Cardiac muscle cell (in vitro differentiated cells and primary cell): ENCODE measurements around the gene SLC9A4. TPM values are rescaled to one million over a fixed set of nuclear protein-coding genes. Genes with fewer than 3 reads are reported as not detected.

Experiments used
- DNase-seq, 2 donors: peaks; one replicate each; pipeline versions ENCODE4 v3.0.0 to v3.0.0-alpha.2; 2010 to 2017; ENCODE audit warnings: low read depth in 1 of 2, low spot score in 1 of 2
- H3K27ac ChIP-seq: fragments of 200-600 bp; sonication (generic); 2 replicates; pipeline ENCODE4 v1.5.1; 2016
- H3K27me3 ChIP-seq: fragments of 200-600 bp; sonication (generic); 2 replicates; pipeline ENCODE4 v1.6.0; 2016; ENCODE audit warnings: control low read depth
- H3K36me3 ChIP-seq: fragments of 200-600 bp; sonication (generic); 2 replicates; pipeline ENCODE4 v1.5.1; 2016; ENCODE audit warnings: control low read depth
- H3K4me1 ChIP-seq: fragments of 200-600 bp; sonication (generic); 2 replicates; pipeline ENCODE4 v1.8.1; 2017; ENCODE audit warnings: low read depth, mild to moderate bottlenecking, mixed run types
- H3K4me3 ChIP-seq: fragments of 200-600 bp; sonication (generic); 2 replicates; pipeline ENCODE4 v1.5.1; 2016; ENCODE audit warnings: mild to moderate bottlenecking
- H3K9me3 ChIP-seq: fragments of 200-600 bp; sonication (generic); 2 replicates; pipeline ENCODE4 v1.5.1; 2017; ENCODE audit warnings: low read depth, mild to moderate bottlenecking, control low read depth
- CTCF ChIP-seq: IDR thresholded peaks from 2 replicates; pipeline ENCODE4 v1.5.1; 2012; ENCODE audit warnings: low read depth, mild to moderate bottlenecking, low read length
- polyA plus RNA-seq: library from polyadenylated mRNA; unstranded; fragments of >200 nt; fragmentation: Nextera tagmentation; extraction: Ambion mirVana; gene quantifications from 2 replicates; pipeline ENCODE4 v1.2.1, GENCODE V29; 2016
- total RNA-seq: library from RNA; depleted of rRNA; stranded (reverse); fragments of >200 nt; gene quantifications from 2 replicates; pipeline ENCODE4 v1.2.3, GENCODE V29; 2016

Gene SLC9A4
- total and polyA plus RNA-seq, 2 experiments from 2014 or later, result 0.17 TPM; not detected in 1

- Histone ChIP-seq H3K4me1 (no peaks in the 10 kb centered on the region), H3K27ac (no peak overlapping the region), H3K27me3 (peaks cover 10% of the 10 kb centered on the region), H3K9me3 (no peaks in the 10 kb centered on the region), H3K36me3 (no peaks in the 10 kb centered on the region), H3K4me3 (no peak overlapping the region)
- DNase-seq, result no peak
- TF ChIP-seq CTCF, result no peak
Measured at GRCh38 chr2:102515851-102516250, 42.8 kb downstream of the SLC9A4 start.

GRCh38 chr2:102518170-102518569 lies 45.1 kb downstream of the SLC9A4 start:
- no peak for TF ChIP-seq CTCF
- no peaks in the 10 kb centered on the region for H3K4me1 ChIP-seq
- H3K27ac ChIP-seq, result no peak overlapping the region
- no peak for DNase-seq
- peaks cover 10% of the 10 kb centered on the region for H3K27me3 ChIP-seq
- H3K4me3 ChIP-seq, result no peak overlapping the region
- H3K9me3 ChIP-seq, result no peaks in the 10 kb centered on the region
- H3K36me3 ChIP-seq, result no peaks in the 10 kb centered on the region

- H3K36me3 ChIP-seq, result no peaks in the 10 kb centered on the region
- no peaks in the 10 kb centered on the region for H3K9me3 ChIP-seq
- no peak overlapping the region for H3K27ac ChIP-seq
- no peaks in the 10 kb centered on the region for H3K4me1 ChIP-seq
- H3K27me3 ChIP-seq, result peaks cover 10% of the 10 kb centered on the region
- DNase-seq, result peak; percentile 43 to 51
- no peak overlapping the region for H3K4me3 ChIP-seq
- TF ChIP-seq CTCF, result peak; percentile 55
Measured at GRCh38 chr2:102520009-102520408, 47.0 kb downstream of the SLC9A4 start.

- Histone ChIP-seq H3K4me3 (no peak overlapping the region), H3K4me1 (no peaks in the 10 kb centered on the region), H3K27ac (no peak overlapping the region), H3K36me3 (no peaks in the 10 kb centered on the region), H3K27me3 (peaks cover 10% of the 10 kb centered on the region), H3K9me3 (no peaks in the 10 kb centered on the region)
- peak in 1 of 2 donors; percentile 7 for DNase-seq
- no peak for TF ChIP-seq CTCF
Measured at GRCh38 chr2:102520801-102521200, 47.8 kb downstream of the SLC9A4 start.

GRCh38 chr2:102522162-102522561 lies 49.1 kb downstream of the SLC9A4 start:
- peaks cover 10% of the 10 kb centered on the region for H3K27me3 ChIP-seq
- TF ChIP-seq CTCF, result no peak
- no peak for DNase-seq
- H3K36me3 ChIP-seq, result no peaks in the 10 kb centered on the region
- no peaks in the 10 kb centered on the region for H3K4me1 ChIP-seq
- H3K4me3 ChIP-seq, result no peak overlapping the region
- H3K27ac ChIP-seq, result no peak overlapping the region
- H3K9me3 ChIP-seq, result no peaks in the 10 kb centered on the region

GRCh38 chr2:102522890-102523289 lies 49.9 kb downstream of the SLC9A4 start:
- Histone ChIP-seq H3K9me3 (no peaks in the 10 kb centered on the region), H3K4me1 (no peaks in the 10 kb centered on the region), H3K27me3 (peaks cover 9% of the 10 kb centered on the region), H3K27ac (no peak overlapping the region), H3K36me3 (no peaks in the 10 kb centered on the region), H3K4me3 (no peak overlapping the region)
- no peak for TF ChIP-seq CTCF
- DNase-seq, result no peak
